ENCODE data around the gene SERPINF2.
"Not testable (repeated sequence)": the region's sequence is repeated elsewhere in the genome, so short reads cannot be mapped to it uniquely, and the experiment has no call there.

Gene SERPINF2

DNA sequence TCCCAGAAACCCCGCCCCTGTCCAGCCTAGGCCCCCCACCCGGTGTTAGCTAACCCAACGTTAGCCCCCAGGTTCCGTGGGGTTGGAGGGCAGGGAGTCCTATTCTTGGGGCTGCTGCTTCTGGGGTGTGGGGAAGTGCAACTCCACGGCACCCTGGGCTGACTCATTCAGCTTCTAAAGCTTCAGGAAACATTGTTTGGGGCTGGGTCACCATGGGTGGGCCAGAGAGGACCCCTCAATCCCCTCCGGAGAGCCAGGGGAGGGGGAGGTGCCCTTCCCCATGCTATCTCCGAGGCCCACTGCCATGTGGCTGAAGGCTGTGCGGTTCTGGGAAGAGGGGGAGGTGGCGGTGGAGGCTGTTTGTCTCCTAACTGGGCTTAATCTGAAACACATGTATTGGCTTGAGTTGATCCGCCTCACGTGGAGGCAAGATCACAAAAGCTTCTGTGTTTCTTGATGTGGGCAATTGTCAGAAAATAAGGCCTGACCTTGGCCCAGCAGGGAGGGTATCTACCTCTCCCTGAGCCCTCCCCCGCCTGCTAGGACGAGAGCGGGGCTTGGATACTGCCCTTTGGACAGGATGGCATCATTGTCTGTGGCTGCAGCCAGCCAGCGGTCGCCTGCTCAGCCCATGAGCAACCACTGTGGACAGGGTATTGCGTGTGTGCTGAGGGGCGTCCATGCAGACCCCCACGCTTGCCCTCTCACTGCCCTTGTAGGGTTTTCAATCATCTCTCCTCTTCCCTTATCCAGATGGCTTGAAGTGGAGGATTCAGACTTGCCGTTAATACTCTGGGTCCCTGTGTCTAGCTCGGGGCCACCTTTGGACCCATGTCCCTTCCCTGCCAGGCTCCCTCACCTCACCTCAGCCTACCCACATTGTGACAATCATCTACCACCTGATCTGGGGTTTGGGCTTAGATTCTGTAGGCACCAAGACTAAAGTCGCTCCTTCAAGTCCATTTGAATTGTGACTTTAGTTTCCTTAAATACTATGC lies 20.5 kb downstream of the SERPINF2 start:
- Histone ChIP-seq H3K36me3 (no peaks in the 10 kb centered on the region), H3K4me1 (peaks cover 16% of the 10 kb centered on the region), H3K4me3 (ENCODE audit: low read depth, low read length) (peak overlapping the region; percentile 20), H3K27me3 (no peaks in the 10 kb centered on the region), H3K9me3 (no peaks in the 10 kb centered on the region)
- TF ChIP-seq, protein P1, sequence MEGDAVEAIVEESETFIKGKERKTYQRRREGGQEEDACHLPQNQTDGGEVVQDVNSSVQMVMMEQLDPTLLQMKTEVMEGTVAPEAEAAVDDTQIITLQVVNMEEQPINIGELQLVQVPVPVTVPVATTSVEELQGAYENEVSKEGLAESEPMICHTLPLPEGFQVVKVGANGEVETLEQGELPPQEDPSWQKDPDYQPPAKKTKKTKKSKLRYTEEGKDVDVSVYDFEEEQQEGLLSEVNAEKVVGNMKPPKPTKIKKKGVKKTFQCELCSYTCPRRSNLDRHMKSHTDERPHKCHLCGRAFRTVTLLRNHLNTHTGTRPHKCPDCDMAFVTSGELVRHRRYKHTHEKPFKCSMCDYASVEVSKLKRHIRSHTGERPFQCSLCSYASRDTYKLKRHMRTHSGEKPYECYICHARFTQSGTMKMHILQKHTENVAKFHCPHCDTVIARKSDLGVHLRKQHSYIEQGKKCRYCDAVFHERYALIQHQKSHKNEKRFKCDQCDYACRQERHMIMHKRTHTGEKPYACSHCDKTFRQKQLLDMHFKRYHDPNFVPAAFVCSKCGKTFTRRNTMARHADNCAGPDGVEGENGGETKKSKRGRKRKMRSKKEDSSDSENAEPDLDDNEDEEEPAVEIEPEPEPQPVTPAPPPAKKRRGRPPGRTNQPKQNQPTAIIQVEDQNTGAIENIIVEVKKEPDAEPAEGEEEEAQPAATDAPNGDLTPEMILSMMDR (IDR thresholded peaks at IDR 0.05; ENCODE audit: low read depth, low read length): no peak
- DNase-seq: peak; percentile 76

DNA sequence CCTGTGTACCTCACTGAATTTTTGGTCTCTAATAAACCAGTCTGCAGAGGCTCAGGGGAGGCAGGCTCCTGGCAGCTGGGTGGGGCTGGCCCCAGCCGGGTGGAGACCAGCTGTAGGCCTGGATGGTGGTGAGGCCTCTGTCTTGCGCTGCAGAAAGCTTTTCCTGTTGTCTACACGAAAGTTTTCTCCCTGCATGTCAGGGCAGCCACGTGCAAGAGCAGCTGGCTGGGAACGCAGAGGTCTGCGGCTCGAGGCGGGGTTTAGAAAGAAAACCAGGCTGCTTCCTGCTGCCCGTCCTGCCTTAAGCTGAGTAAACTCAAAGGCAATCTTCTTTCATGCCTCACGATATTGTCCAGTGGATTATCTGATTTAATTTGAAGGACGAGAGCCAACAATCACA lies 21.6 kb downstream of the SERPINF2 start:
- Histone ChIP-seq H3K27me3 (no peaks in the 10 kb centered on the region), H3K9me3 (no peaks in the 10 kb centered on the region), H3K36me3 (no peaks in the 10 kb centered on the region), H3K4me3 (ENCODE audit: low read depth, low read length) (no peak overlapping the region), H3K4me1 (peaks cover 16% of the 10 kb centered on the region)
- TF ChIP-seq, protein P1 (IDR thresholded peaks at IDR 0.05; ENCODE audit: low read depth, low read length): no peak
- peak; percentile 62 for DNase-seq

DNA sequence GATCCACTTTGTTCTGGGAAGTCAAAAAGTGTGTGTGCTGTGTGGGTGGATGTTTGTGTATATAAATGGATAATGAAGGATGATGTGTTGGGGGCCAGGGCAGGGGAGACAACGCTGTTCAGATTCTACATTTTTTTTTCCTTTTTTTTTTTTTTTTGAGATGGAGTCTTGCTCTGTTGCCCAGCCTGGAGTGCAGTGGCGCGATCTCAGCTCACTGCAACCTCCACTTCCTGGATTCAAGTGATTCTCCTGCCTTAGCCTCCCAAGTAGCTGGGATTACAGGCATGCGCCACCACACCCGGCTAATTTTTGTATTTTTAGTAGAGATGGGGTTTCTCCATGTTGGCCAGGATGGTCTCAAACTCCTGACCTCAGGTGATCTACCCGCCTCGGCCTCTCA lies 22.0 kb downstream of the SERPINF2 start:
- peaks cover 16% of the 10 kb centered on the region for H3K4me1 ChIP-seq
- H3K9me3 ChIP-seq; H3K36me3 ChIP-seq; H3K4me3 ChIP-seq (ENCODE audit: low read depth, low read length); DNase-seq; H3K27me3 ChIP-seq: not testable (repeated sequence)

DNA sequence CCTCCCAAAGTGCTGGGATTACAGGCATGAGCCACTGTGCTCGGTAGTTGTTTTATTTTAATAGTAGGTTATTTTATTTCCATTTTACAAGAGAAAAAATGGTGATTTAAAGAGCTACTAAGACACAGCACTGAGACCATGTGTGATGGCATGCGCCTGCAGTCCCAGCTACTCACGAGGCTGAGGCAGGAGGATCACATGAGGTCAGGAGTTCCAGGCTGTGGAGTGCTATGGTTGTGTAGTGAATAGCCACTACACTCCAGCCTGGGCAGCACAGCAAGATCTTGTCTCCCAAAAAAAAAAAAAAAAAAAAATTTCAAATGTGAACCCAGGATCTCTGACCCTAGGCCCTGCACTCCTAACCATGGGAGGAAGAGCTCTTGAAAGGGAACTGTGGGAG lies 22.9 kb downstream of the SERPINF2 start:
- H3K27me3 ChIP-seq: no peaks in the 10 kb centered on the region
- no peak overlapping the region for H3K4me3 ChIP-seq (ENCODE audit: low read depth, low read length)
- no peaks in the 10 kb centered on the region for H3K9me3 ChIP-seq
- TF ChIP-seq, protein P1 (IDR thresholded peaks at IDR 0.05; ENCODE audit: low read depth, low read length): no peak
- H3K4me1 ChIP-seq: peaks cover 16% of the 10 kb centered on the region
- no peak for DNase-seq
- no peaks in the 10 kb centered on the region for H3K36me3 ChIP-seq

DNA sequence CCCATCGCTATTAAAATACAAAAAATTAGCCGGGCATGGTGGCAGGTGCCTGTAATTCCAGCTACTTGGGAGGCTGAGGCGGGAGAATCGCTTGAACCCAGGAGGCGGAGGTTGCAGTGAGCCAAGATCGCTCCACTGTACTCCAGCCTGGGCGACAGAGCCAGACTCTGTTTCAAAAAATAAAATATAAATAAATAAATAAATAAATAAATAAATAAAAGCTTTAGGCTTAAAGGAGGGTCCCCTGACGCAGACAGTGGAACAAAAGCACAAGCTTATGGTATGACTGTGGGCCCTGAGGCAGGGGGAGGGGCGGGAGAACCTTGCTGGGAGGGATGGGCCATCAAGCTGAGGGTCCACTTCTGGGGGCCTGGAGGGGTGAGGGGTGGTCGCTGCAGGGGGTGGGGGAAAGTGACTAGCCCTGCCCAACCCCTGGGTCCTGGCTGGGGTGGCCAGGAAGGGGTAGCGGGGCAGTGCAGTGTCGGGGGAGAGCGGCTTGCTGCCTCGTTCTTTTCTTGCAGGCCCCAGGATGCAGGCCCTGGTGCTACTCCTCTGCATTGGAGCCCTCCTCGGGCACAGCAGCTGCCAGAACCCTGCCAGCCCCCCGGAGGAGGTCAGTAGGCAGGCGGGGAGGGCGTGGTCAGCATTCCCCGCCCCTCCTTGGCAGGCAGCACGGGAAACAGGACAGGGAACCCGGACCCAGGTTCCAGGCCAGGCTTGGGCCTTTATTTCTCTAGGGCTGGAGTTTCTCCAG lies 23.9 kb downstream of the SERPINF2 start:
- H3K4me3 ChIP-seq (ENCODE audit: low read depth, low read length): no peak overlapping the region
- H3K9me3 ChIP-seq: no peaks in the 10 kb centered on the region
- TF ChIP-seq, protein P1 (IDR thresholded peaks at IDR 0.05; ENCODE audit: low read depth, low read length): no peak
- DNase-seq: peak; percentile 41
- no peaks in the 10 kb centered on the region for H3K36me3 ChIP-seq
- peaks cover 16% of the 10 kb centered on the region for H3K4me1 ChIP-seq
- H3K27me3 ChIP-seq: no peaks in the 10 kb centered on the region

DNA sequence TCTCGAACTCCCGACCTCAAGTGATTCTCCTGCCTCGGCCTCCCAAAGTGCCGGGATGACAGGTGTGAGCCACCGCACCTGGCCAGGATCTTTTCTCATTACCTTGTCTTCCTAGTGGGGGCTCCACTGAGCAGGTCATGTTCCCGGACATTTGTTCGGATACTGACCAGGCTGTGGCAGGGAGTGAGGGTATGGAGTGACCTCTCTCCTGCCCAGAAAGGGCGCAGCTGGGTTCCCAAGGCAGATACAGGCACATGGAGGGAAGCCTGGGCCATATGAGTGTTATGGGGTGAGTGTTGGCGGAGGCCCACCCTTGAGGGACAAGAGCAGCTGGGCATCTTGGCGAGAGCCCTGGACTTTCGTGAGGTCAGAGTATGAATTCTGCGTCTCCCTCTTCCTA lies 24.7 kb downstream of the SERPINF2 start:
- TF ChIP-seq, protein P1 (IDR thresholded peaks at IDR 0.05; ENCODE audit: low read depth, low read length): no peak
- H3K27me3 ChIP-seq: no peaks in the 10 kb centered on the region
- H3K9me3 ChIP-seq: no peaks in the 10 kb centered on the region
- DNase-seq: no peak
- H3K36me3 ChIP-seq: no peaks in the 10 kb centered on the region
- no peak overlapping the region for H3K4me3 ChIP-seq (ENCODE audit: low read depth, low read length)
- peaks cover 16% of the 10 kb centered on the region for H3K4me1 ChIP-seq
